ENCODE measurements around the gene PTPN23. TPM values are rescaled to one million over a fixed set of nuclear protein-coding genes. Genes with fewer than 3 reads are reported as not detected.

Gene PTPN23
- total and polyA plus RNA-seq, 9 of the 15 experiments (the other 6 are each of a cell fraction or from before 2014, with no cell fraction given), result 0.41 to 58.7 (median 7.2) TPM

- H3K79me2 ChIP-seq (ENCODE audit: control insufficient read depth, insufficient read depth, low read length), result peaks cover 88% of the 10 kb centered on the region
- H3K27ac ChIP-seq (ENCODE audit: extremely low read depth, low read depth, low read length), result no peak overlapping the region
- ATAC-seq (no peak), DNase-seq (ENCODE audit: extremely low read depth in 1 of 4, low spot score in 3 of 4) (no peak), FAIRE-seq (no peak)
- no peak overlapping the region for H3K9ac ChIP-seq (ENCODE audit: insufficient read depth in 1 of 2, low read depth in 2 of 2, low read length in 2 of 2)
- H2AFZ ChIP-seq (ENCODE audit: low read depth, low read length), result no peak overlapping the region
- no peaks in the 10 kb centered on the region for H3K9me3 ChIP-seq (replicated peaks; ENCODE audit: control insufficient read depth, insufficient read depth, low read depth, low read length)
- ChIA-PET POLR2A (interaction anchor here (2.2 kb wide), 1 partner anchor 13 kb away, joined by 5 read pairs; no protein-coding TSS in a partner anchor), CTCF (ENCODE audit: low intra/inter-chr PET ratio) (no interaction called here)
- H3K9me1 ChIP-seq (ENCODE audit: control insufficient read depth, insufficient read depth, low read length), result no peaks in the 10 kb centered on the region
- no peaks in the 10 kb centered on the region for H4K20me1 ChIP-seq (replicated peaks; ENCODE audit: control insufficient read depth, insufficient read depth, low read length)
- peaks cover 0 to 4% of the 10 kb centered on the region in 2 experiments; a peak in 1 of 5 replicates for H3K4me1 ChIP-seq (replicated peaks in 1 of 2; ENCODE audit: control insufficient read depth in 2 of 2, insufficient read depth in 2 of 2, low read length in 2 of 2)
- BruUV-seq (replicated peaks), result no TSS peak
- H3K36me3 ChIP-seq (ENCODE audit: control insufficient read depth, insufficient read depth, low read length), result peaks cover 4% of the 10 kb centered on the region; the same call in 1 of the 3 replicates
- no peak overlapping the region for H3K4me2 ChIP-seq (ENCODE audit: insufficient read depth, low read length)
- in situ Hi-C loops (cut with MboI) (no loop called here), intact Hi-C loops (cut with micrococcal nuclease) (no loop called here)
- H3K4me3 ChIP-seq, result no peak overlapping the region
- no peak for TF ChIP-seq ZKSCAN8 (CRISPR knock-in tag; IDR thresholded peaks at IDR 0.05)
- no peak for TF ChIP-seq NFYB (IDR thresholded peaks at IDR 0.05; ENCODE audit: extremely low read depth, insufficient read length)
- no peak for TF ChIP-seq HNRNPH1 (optimal IDR thresholded peaks at IDR 0.05; ENCODE audit: low read depth, low read length)
- no peak for TF ChIP-seq CBX3 (IDR thresholded peaks at IDR 0.05; ENCODE audit: borderline replicate concordance in 1 of 2, low read length in 2 of 2)
- TF ChIP-seq ZEB2 (IDR thresholded peaks at IDR 0.05), result no peak
- no peak for TF ChIP-seq FIP1L1 (IDR thresholded peaks at IDR 0.05; ENCODE audit: low read depth, low read length, poor library complexity, severe bottlenecking)
- TF ChIP-seq ZNF253 (CRISPR knock-in tag; conservative IDR thresholded peaks at IDR 0.05), result no peak
- no peak for TF ChIP-seq ZNF165 (CRISPR knock-in tag; IDR thresholded peaks at IDR 0.05; ENCODE audit: borderline replicate concordance)
- no peaks in the 10 kb centered on the region for H3K27me3 ChIP-seq (ENCODE audit: control insufficient read depth in 2 of 2, insufficient read depth in 2 of 2, low read length in 2 of 2)
- WGBS (ENCODE audit: insufficient coverage, low coverage, missing lambda C conversion rate), result 85% methylated on average over 4 of the region's 4 CpGs
These were observed 71.8 kb downstream of the PTPN23 start for GRCh38 chr3:47452453-47453215.
